Measurements from ENCODE around the gene GPRC5C.
A peak's percentile ranks its signal among the peaks of the same experiment; 100 is the strongest.

The GPRC5C gene

GRCh38 chr17:74432766-74433391, 991 bp downstream of the GPRC5C start:
- TF ChIP-seq, protein P1, sequence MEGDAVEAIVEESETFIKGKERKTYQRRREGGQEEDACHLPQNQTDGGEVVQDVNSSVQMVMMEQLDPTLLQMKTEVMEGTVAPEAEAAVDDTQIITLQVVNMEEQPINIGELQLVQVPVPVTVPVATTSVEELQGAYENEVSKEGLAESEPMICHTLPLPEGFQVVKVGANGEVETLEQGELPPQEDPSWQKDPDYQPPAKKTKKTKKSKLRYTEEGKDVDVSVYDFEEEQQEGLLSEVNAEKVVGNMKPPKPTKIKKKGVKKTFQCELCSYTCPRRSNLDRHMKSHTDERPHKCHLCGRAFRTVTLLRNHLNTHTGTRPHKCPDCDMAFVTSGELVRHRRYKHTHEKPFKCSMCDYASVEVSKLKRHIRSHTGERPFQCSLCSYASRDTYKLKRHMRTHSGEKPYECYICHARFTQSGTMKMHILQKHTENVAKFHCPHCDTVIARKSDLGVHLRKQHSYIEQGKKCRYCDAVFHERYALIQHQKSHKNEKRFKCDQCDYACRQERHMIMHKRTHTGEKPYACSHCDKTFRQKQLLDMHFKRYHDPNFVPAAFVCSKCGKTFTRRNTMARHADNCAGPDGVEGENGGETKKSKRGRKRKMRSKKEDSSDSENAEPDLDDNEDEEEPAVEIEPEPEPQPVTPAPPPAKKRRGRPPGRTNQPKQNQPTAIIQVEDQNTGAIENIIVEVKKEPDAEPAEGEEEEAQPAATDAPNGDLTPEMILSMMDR (IDR thresholded peaks at IDR 0.05; ENCODE audit: insufficient read depth, low read depth, low read length, missing control alignments): no peak
- no peak for DNase-seq (ENCODE audit: low read depth)
- no peak overlapping the region for H3K4me3 ChIP-seq (ENCODE audit: low read depth, low read length)

DNA sequence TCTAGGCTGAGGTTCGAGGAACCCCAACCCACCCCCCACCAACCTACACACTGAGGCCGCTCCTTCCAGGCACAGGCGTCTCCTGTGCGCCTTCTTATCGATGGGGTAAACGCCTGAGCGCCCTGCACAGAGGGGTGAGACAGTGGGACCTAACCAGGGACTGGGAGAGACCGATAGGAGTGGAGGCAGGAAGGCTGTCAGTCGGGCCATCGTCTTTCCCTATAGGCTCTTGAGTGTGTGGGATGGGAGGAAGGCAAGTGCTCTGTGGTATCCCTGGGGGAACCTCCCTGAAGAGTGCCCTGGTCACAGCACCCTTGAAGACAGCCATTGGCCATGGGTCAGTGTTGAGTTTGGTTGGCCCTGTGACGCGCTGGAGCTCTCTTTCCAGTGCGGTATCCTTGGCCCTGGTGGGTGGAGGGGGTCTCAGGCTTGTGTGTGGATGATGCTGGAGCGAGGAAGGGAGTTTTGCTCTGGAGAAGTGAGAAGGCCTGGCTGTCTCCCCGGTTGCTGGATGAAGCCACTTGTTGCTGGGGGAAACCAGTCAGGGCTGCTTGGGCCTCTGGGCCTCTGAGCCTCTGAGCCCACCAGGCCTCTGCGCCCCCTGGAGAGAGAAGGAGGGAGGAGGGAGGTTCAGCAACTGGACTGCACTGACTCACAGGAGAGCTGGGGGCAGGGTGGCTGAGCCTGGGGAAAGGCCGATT, 1.7 kb downstream of the GPRC5C start:
- H3K4me3 ChIP-seq (ENCODE audit: low read depth, low read length): no peak overlapping the region
- TF ChIP-seq, protein P1 (IDR thresholded peaks at IDR 0.05; ENCODE audit: insufficient read depth, low read depth, low read length, missing control alignments): no peak
- DNase-seq (ENCODE audit: low read depth): no peak

DNA sequence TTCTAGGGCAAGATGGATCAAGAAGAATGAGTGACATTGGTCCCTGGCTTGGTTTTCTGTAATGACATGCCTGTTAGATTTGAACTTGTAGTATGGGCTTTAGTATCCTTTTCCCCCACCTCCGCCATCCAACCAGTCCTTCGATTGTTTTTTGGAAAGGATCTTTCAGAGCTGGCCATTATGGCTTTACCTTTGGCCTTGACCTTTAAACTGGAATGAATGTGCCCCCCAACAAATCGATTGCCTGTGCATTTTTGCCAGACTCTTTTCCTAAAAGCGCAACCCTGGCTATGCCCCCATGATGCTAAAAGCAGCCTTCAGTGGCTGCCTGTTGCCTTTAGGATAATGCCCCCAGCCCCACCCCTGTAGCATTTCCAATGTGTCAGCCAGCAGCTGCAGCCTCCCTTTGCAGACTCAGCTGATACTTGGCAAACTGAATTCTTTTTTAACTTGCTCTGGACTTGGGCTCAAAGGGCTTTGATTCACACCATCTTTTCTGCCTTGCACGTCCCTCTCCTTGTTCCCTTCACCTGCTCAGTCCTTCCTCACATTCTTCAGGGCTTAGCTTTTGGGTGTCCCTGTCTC, 4.0 kb downstream of the GPRC5C start:
- H3K4me3 ChIP-seq (ENCODE audit: low read depth, low read length): no peak overlapping the region
- no peak for DNase-seq (ENCODE audit: low read depth)
- TF ChIP-seq, protein P1 (IDR thresholded peaks at IDR 0.05; ENCODE audit: insufficient read depth, low read depth, low read length, missing control alignments): no peak

DNA sequence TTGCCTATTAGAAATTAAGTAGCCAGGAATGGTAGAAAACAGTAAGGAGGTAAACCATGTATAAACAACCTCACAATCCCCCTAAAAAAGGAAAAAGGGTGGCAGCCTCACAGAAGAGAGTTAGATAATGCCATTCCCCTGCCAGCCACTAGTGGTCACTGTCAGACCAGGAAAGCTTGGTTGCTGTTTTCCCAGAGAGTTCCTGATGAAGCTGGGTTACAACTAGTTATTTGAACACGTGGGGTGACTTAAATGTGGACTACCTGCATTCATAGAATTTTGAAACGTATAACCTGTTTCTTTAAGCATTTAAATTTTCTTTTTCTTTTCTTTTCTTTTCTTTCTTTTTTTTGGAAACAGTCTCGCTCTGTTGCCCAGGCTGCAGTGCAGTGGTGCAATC, 5.8 kb downstream of the GPRC5C start:
- no peak for DNase-seq (ENCODE audit: low read depth)
- H3K4me3 ChIP-seq (ENCODE audit: low read depth, low read length): no peak overlapping the region
- TF ChIP-seq, protein P1 (IDR thresholded peaks at IDR 0.05; ENCODE audit: insufficient read depth, low read depth, low read length, missing control alignments): peak; percentile 76

DNA sequence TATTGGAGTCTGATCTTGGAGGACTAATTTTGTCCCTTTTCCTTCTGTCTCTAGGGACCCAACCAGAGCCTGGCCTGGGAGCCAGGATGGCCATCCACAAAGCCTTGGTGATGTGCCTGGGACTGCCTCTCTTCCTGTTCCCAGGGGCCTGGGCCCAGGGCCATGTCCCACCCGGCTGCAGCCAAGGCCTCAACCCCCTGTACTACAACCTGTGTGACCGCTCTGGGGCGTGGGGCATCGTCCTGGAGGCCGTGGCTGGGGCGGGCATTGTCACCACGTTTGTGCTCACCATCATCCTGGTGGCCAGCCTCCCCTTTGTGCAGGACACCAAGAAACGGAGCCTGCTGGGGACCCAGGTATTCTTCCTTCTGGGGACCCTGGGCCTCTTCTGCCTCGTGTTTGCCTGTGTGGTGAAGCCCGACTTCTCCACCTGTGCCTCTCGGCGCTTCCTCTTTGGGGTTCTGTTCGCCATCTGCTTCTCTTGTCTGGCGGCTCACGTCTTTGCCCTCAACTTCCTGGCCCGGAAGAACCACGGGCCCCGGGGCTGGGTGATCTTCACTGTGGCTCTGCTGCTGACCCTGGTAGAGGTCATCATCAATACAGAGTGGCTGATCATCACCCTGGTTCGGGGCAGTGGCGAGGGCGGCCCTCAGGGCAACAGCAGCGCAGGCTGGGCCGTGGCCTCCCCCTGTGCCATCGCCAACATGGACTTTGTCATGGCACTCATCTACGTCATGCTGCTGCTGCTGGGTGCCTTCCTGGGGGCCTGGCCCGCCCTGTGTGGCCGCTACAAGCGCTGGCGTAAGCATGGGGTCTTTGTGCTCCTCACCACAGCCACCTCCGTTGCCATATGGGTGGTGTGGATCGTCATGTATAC, 8.0 kb downstream of the GPRC5C start:
- DNase-seq (ENCODE audit: low read depth): no peak
- H3K4me3 ChIP-seq (ENCODE audit: low read depth, low read length): no peak overlapping the region
- TF ChIP-seq, protein P1 (IDR thresholded peaks at IDR 0.05; ENCODE audit: insufficient read depth, low read depth, low read length, missing control alignments): no peak

DNA sequence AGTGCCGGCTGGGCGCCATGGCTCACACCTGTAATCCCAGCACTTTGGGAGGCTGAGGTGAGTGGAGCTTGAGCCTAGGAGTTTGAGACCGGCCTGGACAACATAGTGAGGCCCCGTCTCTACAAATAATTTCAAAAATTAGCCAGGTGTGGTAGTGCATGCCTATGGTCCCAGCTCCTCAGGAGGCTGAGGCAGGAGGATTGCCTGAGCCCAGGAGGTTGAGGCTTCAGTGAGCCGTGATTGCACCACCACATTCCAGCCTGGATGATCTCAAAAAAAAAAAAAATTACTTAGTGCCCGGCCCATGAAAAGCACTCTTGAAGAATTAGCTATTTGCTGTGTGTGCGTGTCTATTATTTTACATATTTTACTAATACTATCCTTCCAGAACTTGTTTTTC, 9.6 kb downstream of the GPRC5C start:
- DNase-seq (ENCODE audit: low read depth): no peak
- no peak overlapping the region for H3K4me3 ChIP-seq (ENCODE audit: low read depth, low read length)
- TF ChIP-seq, protein P1 (IDR thresholded peaks at IDR 0.05; ENCODE audit: insufficient read depth, low read depth, low read length, missing control alignments): no peak
